ENCODE data around the gene HUWE1.

DNA sequence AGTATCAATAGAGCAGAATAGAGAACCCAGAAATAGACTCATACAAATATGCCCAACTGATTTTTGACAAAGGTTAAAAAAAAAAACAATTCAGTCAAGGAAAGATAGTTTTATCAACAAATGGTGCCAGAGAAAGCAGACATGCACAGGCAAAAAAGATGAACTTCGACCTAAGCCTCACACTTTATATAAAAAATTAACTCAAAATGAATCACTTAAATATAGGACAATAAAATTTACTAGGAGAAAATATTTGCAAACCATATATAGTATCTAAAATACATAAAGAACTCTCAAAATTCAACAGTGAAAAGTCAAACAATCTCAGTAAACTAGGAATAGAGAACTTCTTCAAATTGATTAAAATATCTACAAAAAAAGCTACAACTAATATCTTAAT, 29.7 kb downstream of the HUWE1 start:
- TF ChIP-seq ZBTB7A (IDR thresholded peaks at IDR 0.05; ENCODE audit: low read depth) (no peak), EP300 (IDR thresholded peaks at IDR 0.05; ENCODE audit: borderline replicate concordance) (no peak), CREB1 (IDR thresholded peaks at IDR 0.05; ENCODE audit: low read depth) (no peak), TEAD4 (IDR thresholded peaks at IDR 0.05) (no peak), CEBPB (IDR thresholded peaks at IDR 0.05) (no peak), FOXM1 (IDR thresholded peaks at IDR 0.05; ENCODE audit: borderline replicate concordance, low read depth) (no peak), YY1 (IDR thresholded peaks at IDR 0.05; ENCODE audit: low read depth) (no peak), MAX (IDR thresholded peaks at IDR 0.05) (no peak), REST (IDR thresholded peaks at IDR 0.05; ENCODE audit: low read depth) (no peak), NFIC (IDR thresholded peaks at IDR 0.05) (no peak), RAD21 (IDR thresholded peaks at IDR 0.05; ENCODE audit: low read depth) (no peak), EGR1 (IDR thresholded peaks at IDR 0.05) (no peak), TCF12 (IDR thresholded peaks at IDR 0.05; ENCODE audit: low read depth) (no peak)
- TF ChIP-seq, protein P1, sequence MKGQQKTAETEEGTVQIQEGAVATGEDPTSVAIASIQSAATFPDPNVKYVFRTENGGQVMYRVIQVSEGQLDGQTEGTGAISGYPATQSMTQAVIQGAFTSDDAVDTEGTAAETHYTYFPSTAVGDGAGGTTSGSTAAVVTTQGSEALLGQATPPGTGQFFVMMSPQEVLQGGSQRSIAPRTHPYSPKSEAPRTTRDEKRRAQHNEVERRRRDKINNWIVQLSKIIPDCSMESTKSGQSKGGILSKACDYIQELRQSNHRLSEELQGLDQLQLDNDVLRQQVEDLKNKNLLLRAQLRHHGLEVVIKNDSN (IDR thresholded peaks at IDR 0.05): no peak
